Left renal cortex interstitium (tissue), 4 donors: Measurements from ENCODE around the gene TP53AIP1. TPM values are rescaled to one million over a fixed set of nuclear protein-coding genes. Genes with fewer than 3 reads are reported as not detected.

Experiments
- DNase-seq, 4 donors: peaks; one replicate each; pipeline ENCODE4 v3.0.0-alpha.2; 2013; ENCODE audit warnings: low read depth in 4 of 4, low spot score in 2 of 4, missing footprints in 1 of 4
- polyA plus RNA-seq, 4 donors: library from polyadenylated mRNA; unstranded; fragments of 120-200 nt; gene quantifications; one replicate each; pipeline ENCODE4 v1.2.1, GENCODE V29; 2013; ENCODE audit not compliant: insufficient read length in 4 of 4

The TP53AIP1 gene
- polyA plus RNA-seq, 4 donors: 0.85 to 1.2 (median 0.96) TPM

DNA sequence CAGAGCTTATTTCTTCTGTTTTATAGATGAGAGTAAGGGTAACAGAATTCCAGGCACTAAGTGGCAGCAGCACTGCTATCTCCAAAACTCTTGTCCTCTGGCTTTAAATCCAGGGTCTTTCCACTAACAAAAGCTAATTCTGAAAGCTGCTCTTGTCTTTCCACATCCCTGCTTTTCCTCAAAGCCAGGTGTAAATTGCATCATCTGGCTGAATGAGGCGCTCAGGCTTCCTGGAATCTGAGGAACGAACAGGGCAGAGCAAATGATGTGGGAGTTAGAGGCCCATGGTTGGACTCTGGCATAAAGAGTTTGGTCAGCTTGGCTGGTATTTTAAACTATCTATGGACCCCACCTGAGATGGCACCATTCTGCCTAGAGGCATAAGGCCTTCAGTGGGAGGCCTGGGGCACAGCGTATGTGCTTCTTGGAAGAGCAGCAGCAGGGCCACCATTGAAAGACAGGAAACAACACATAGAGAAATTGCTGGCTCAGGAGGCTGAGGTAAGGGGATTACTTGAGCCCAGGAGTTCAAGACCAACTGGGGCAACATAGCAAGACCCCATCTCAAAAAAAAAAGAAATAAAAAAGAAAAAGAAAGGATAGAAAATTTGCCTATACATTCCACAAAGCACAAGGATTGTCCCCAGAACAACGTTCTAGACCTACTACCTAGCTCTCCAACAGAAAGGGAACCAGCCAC, 49.7 kb downstream of the TP53AIP1 start:
- no peak for DNase-seq

DNA sequence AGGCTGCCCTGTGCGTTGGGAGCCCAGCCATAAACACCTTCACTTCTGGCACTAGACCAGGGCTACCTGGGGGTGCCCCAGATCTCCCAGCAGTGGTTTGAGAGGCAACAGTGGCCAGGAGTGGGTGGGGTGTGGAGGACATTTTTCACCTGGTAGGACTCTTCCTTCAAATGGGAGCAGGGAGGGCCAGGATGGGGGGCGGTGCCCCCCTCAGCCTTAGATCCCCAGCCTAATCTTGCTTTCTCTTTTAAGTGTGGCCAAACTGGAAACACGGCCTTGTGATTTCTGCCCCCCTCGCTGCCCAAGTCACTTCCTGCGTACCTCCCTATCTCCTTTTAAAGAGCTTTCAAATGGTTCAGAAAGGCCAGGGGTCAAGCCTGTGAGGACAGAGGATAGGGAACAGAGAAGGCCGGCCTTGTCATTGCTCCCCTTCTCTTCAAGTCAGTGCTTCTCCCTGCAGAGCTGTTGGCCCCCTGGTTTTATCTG, 50.7 kb downstream of the TP53AIP1 start:
- DNase-seq: no peak

DNA sequence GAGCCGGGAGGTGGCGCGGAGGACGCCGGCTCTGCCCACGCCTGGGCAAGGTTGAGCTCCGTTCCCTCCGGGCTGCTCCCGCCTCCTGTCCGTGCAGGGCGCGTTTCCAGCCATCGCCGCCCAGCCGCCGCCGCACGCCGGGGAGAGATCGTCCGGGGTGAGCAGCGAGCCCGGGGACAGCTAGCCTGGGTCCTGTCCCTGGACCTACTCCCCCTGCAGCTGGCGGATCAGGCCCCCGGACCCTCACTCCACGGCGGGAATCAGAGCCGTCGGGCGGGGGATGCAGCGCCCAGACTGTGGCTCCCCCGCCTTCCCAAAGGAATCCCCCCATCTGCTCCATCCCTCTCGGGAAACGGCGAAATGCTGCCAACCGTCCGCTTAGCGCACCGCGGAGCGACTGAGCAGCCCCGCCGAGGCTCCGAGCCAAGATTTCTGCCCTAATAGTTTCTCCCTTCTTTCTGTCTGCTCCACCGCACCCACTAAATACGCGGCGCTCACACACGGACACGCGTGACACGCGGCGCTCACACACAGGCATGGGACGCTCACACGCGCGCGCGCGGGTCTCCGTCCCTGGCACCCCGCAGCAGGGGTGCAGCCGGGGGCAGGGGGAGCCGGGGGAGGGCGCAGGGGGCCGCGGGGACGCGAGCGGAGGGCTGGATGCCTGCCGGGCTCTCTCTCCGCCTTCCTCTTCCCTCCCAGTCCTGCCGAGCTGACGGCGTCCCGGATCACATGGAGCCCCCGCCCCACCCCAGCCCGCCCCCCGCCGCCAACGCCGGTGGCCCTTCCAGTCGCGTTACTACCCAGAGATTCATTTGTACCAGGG, 51.9 kb downstream of the TP53AIP1 start, which contains the start of gene KCNJ5:
TSS of gene KCNJ5 (plus strand) at position 814 of the 826 bp plus-strand sequence. CDS start 19,918 bp downstream, outside the sequence.
- peak in 1 of 4 donors; percentile 31 for DNase-seq

DNA sequence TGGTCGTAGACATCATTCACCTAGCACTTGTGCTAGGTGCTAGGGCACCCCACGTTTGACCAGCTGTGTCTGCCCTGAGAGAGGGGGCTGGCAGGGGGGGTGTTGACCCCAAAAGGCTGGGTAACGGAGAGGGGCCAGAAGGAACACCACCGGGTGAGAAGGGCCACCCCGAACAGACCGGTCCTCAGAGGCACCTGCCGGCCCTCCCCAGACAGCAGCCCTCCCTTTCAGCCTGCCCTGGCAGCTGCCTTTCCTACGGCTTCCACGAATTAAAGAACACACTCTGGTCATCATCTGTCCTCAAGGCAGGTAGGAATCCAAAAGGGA, 52.5 kb downstream of the TP53AIP1 start:
- no peak for DNase-seq

DNA sequence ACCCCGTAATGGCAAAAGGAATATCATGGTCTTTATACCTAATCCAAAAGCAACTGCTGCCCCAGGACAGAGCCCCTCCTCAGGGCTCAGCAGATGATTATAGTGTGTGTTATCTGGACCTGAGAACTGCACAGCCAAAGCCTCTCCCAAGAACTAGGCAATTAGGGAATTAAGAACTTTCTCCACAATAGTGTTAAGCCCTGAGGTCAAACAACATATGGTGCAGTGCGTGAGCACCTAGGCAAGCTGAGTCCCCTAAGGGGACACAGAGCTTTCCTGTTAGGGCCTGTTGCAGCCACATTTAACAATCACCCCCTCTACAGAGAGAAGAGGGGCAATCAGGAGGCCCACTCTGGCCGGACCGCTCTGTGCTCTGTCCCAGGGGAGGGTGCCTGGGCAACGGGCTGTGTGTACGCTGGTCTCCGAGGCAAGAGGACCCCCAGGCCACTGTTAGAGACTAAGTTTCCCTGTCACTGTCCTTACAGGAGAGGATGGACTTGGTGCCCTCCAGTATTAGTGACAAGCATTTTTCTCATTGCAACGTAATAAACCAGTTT, 52.9 kb downstream of the TP53AIP1 start:
- DNase-seq: no peak

DNA sequence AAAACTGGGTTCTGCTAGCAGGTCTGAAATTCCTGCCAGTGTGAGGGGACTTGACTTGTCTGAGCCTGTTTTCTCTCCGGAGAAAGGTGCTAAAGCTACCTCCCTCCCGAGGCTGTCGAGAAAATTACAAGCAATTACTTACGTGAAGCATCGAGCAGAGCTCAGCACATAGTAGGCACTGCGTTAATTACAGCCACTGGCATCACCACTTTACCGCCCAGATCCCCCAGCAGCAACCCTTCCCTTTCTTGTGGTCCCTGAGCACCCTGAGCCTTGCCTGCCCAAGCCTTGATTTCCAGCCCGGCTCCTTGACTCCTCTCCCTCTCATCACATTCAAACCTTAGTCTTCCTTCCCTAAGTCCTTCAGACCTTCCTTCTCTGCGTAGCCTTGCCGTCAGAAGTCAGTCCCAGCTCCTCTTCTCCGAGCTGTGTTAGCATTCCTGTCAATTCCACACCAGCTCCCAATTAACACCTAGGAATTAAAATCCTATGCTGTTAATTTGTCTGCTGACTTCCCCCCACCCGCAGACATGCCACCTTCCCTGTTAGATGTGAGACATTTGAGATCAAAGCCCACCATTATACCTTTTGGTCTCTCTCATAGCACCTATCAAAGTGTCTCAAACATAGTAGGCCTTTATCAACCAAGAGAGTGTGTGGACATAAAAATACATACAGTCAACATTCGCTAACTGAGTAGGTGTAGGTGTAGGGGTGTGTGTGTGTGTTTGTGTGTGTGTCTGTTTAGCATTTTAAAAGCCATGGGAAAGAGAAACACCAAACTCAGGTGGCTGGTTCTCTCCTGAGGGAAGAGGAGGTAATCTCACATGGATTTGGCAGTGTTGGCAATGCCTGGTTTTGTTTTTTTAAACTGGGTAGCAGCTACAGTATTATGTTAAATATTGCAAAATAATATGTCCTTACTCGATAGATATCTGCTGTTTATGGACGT, 54.4 kb downstream of the TP53AIP1 start:
- no peak for DNase-seq

DNA sequence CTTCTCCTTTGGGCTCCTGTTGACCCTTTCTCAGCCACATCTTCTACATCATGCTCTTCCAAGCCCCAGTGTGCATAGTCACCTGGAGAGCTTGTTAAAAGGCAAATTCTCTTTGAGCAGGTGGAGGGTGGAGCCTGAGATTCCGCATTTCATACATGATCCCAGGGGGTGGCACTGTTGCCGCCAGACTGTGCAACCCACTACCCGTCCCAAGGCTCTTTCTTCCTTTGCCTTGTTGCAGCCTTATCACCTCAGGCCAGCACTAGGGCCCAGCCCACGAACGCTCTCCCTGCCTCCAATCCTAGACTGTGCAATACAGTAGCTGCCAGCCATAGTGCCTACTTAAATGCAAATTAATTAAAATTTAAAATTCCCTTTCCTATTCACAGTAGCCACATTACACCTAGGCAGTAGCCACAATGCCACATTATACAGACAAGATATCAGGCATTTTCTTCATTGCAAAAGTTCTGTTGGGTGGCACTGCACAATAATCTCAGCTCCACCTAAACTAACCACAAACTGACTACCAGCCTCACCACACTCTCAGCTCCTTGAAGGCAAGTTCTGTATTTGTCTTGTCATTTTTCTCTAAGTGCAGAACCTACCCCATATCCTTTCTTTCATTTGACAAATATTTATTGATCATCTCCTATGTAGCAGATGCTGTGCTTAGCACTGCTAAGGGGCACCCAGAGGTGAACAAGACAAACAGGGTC, 56.1 kb downstream of the TP53AIP1 start:
- no peak for DNase-seq

Other genes starting within 250 kb of the TP53AIP1 start
- gene FLI1, start 248.8 kb downstream of the TP53AIP1 start, polyA plus RNA-seq: 10 to 100 TPM; 25.6 to 31.7 (median 28.1) TPM
- 100 to 1,000 TPM in 1 of 4 donors, 10 to 100 TPM in 3; 68.9 to 127 (median 88.0) TPM for gene KCNJ1, start 75.6 kb downstream of the TP53AIP1 start, polyA plus RNA-seq
- gene KCNJ5, start 51.5 kb downstream of the TP53AIP1 start, polyA plus RNA-seq: 1 to 10 TPM; 4.2 to 5.2 (median 4.9) TPM
- 10 to 100 TPM; 12.8 to 22.2 (median 17.7) TPM for gene ARHGAP32, start 249.5 kb upstream of the TP53AIP1 start, polyA plus RNA-seq